Stimulated activated naive CD8-positive, alpha-beta T cell treated with anti-CD3 and anti-CD28 coated beads, Interleukin-15, amount 100 ng/mL, for 72 hours (primary cell): ENCODE results near the gene MTF1.

Experiments used
- ATAC-seq: fragments of 150-1000 bp; cut with Tn5 transposase; 2 replicates; pipeline ENCODE4 v1.10.0; 2021; ENCODE audit warnings: mild to moderate bottlenecking, moderate library complexity
- DNase-seq, 2 donors: peaks; one replicate each; pipeline ENCODE4 v3.0.0; 2021 to 2022
- H3K27ac Mint-ChIP-seq, 2 donors: one replicate each; pipeline ENCODE4 v1.8.0; 2022; ENCODE audit warnings: mild to moderate bottlenecking in 2 of 2, mixed read lengths in 2 of 2, moderate library complexity in 2 of 2
- H3K27me3 Mint-ChIP-seq: one replicate; pipeline ENCODE4 v1.8.0; 2022; ENCODE audit warnings: mixed read lengths
- H3K4me1 Mint-ChIP-seq: one replicate; pipeline ENCODE4 v1.8.0; 2022; ENCODE audit warnings: mild to moderate bottlenecking, mixed read lengths
- H3K4me3 Mint-ChIP-seq, 2 donors: one replicate each; pipeline ENCODE4 v1.8.0; 2022; ENCODE audit warnings: mild to moderate bottlenecking in 2 of 2, mixed read lengths in 2 of 2, moderate library complexity in 1 of 2
- H3K9me3 Mint-ChIP-seq, 2 donors: one replicate each; pipeline ENCODE4 v1.8.0; 2022; ENCODE audit warnings: mixed read lengths in 2 of 2

Gene MTF1

DNA sequence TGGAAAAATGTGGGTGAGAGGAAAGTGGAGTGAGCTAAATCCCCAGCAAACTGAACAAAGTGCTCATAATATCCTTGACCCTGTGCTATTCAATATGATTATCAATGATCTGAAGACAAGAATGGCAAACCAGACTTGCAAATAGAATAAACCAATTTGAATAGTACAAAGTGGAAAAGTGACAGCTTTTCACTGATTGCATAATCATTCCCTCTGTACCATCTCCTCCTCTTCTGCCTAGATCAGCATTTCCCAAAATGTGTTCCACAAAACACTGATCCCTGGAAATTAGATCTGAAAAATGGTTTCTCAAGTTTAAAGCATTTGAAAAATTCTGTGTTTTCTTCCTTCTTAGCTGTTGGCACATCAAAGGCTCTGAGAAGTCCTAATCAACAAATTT is 8.1 kb downstream of the MTF1 start:
- no peaks in the 10 kb centered on the region for H3K27me3 Mint-ChIP-seq
- no peak overlapping the region for H3K27ac Mint-ChIP-seq
- H3K9me3 Mint-ChIP-seq = no peaks in the 10 kb centered on the region
- no peak overlapping the region for H3K4me3 Mint-ChIP-seq
- DNase-seq = no peak
- no peak for ATAC-seq
- peaks cover 26% of the 10 kb centered on the region for H3K4me1 Mint-ChIP-seq

GRCh38 chr1:37850352-37850955 is 8.9 kb downstream of the MTF1 start:
- no peak overlapping the region for H3K4me3 Mint-ChIP-seq
- H3K4me1 Mint-ChIP-seq = peaks cover 31% of the 10 kb centered on the region
- H3K27ac Mint-ChIP-seq = no peak overlapping the region
- no peak for ATAC-seq
- H3K9me3 Mint-ChIP-seq = no peaks in the 10 kb centered on the region
- no peak for DNase-seq
- no peaks in the 10 kb centered on the region for H3K27me3 Mint-ChIP-seq

- no peaks in the 10 kb centered on the region for H3K9me3 Mint-ChIP-seq
- no peak overlapping the region for H3K4me3 Mint-ChIP-seq
- ATAC-seq (no peak), DNase-seq (no peak)
- peak overlapping the region in 1 of 2 donors; percentile 29 for H3K27ac Mint-ChIP-seq
- H3K4me1 Mint-ChIP-seq = peaks cover 30% of the 10 kb centered on the region
- no peaks in the 10 kb centered on the region for H3K27me3 Mint-ChIP-seq
These were observed 9.9 kb downstream of the MTF1 start for GRCh38 chr1:37849480-37849879.

GRCh38 chr1:37846647-37847339 is 12.6 kb downstream of the MTF1 start:
- Mint-ChIP-seq H3K4me1 (peaks cover 39% of the 10 kb centered on the region), H3K9me3 (no peaks in the 10 kb centered on the region), H3K27me3 (no peaks in the 10 kb centered on the region), H3K27ac (peak overlapping the region; percentile 67 to 82), H3K4me3 (peak overlapping the region; percentile 73 to 74)
- DNase-seq = no peak
- ATAC-seq = no peak

- Mint-ChIP-seq H3K4me3 (no peak overlapping the region), H3K27ac (peak overlapping the region in 1 of 2 donors; percentile 21), H3K27me3 (no peaks in the 10 kb centered on the region), H3K9me3 (no peaks in the 10 kb centered on the region), H3K4me1 (peaks cover 39% of the 10 kb centered on the region)
- ATAC-seq = no peak
- no peak for DNase-seq
These were observed 13.6 kb downstream of the MTF1 start for GRCh38 chr1:37845786-37846185.

GRCh38 chr1:37845049-37845646 is 14.2 kb downstream of the MTF1 start:
- peak overlapping the region in 1 of 2 donors; percentile 31 for H3K27ac Mint-ChIP-seq
- no peaks in the 10 kb centered on the region for H3K9me3 Mint-ChIP-seq
- no peak for ATAC-seq
- H3K4me1 Mint-ChIP-seq = peaks cover 39% of the 10 kb centered on the region
- no peak for DNase-seq
- no peak overlapping the region for H3K4me3 Mint-ChIP-seq
- H3K27me3 Mint-ChIP-seq = no peaks in the 10 kb centered on the region

DNA sequence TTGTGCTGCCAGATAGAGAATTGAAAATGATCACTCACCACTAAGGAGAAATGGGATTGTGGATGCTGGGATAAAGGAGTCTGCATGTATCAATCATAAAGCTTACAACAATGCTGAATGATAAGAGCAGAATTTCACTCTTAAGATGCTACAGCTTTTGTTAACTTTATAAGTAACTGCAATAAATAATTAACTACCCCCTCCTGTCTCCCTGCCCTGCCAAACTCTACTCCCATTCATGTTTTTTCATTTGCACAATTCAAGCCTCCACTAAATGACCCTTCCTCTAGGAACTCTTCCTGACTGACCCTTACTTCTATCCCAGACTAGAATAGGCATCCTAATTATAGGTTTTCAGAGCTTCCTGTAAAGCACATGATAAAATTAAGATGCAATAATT is 14.9 kb downstream of the MTF1 start:
- Mint-ChIP-seq H3K27me3 (no peaks in the 10 kb centered on the region), H3K27ac (peak overlapping the region in 1 of 2 donors; percentile 28), H3K4me1 (peaks cover 39% of the 10 kb centered on the region), H3K9me3 (no peaks in the 10 kb centered on the region), H3K4me3 (no peak overlapping the region)
- no peak for DNase-seq
- ATAC-seq = no peak

GRCh38 chr1:37841652-37842051 is 17.7 kb downstream of the MTF1 start:
- H3K27me3 Mint-ChIP-seq = no peaks in the 10 kb centered on the region

GRCh38 chr1:37840711-37841110 is 18.7 kb downstream of the MTF1 start:
- ATAC-seq (no peak), DNase-seq (no peak)
- H3K4me3 Mint-ChIP-seq = no peak overlapping the region
- H3K9me3 Mint-ChIP-seq = no peaks in the 10 kb centered on the region
- peaks cover 25% of the 10 kb centered on the region for H3K4me1 Mint-ChIP-seq
- no peaks in the 10 kb centered on the region for H3K27me3 Mint-ChIP-seq
- H3K27ac Mint-ChIP-seq = no peak overlapping the region

More at GRCh38 chr1:37841652-37842051, 17.7 kb downstream of the MTF1 start:
- Mint-ChIP-seq H3K27ac (no peak overlapping the region), H3K4me3 (no peak overlapping the region), H3K4me1 (peaks cover 31% of the 10 kb centered on the region), H3K9me3 (no peaks in the 10 kb centered on the region)
- DNase-seq = no peak
- no peak for ATAC-seq

GRCh38 chr1:37839676-37840075 is 19.7 kb downstream of the MTF1 start:
- peaks cover 15% of the 10 kb centered on the region for H3K4me1 Mint-ChIP-seq
- H3K27ac Mint-ChIP-seq = no peak overlapping the region
- no peaks in the 10 kb centered on the region for H3K27me3 Mint-ChIP-seq
- ATAC-seq = no peak
- H3K9me3 Mint-ChIP-seq = no peaks in the 10 kb centered on the region
- no peak overlapping the region for H3K4me3 Mint-ChIP-seq
- DNase-seq = no peak

- Mint-ChIP-seq H3K9me3 (no peaks in the 10 kb centered on the region), H3K4me1 (no peaks in the 10 kb centered on the region), H3K27me3 (no peaks in the 10 kb centered on the region), H3K4me3 (no peak overlapping the region), H3K27ac (no peak overlapping the region)
- no peak for DNase-seq
- no peak for ATAC-seq
These were observed 22.6 kb downstream of the MTF1 start for GRCh38 chr1:37836788-37837187.

DNA sequence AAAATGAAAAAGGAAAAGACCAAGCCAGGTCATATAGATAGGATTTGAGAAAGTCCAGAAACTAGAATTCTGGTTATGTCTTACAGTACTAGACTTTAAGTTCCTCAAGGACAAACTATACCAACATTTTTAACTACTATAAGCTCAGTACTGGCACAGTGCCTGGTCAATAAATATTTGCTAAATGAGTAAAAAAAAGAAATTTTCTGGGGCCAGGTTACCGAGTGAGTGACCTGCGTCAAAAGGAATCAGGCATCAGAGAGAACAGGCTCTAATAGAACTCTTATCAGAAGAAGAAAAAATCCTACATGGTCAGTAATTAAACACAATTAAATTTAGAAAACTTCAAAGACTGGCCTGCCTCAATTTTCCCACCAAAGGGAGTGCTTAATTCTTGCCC is 27.6 kb downstream of the MTF1 start:
- Mint-ChIP-seq H3K4me3 (no peak overlapping the region), H3K27ac (no peak overlapping the region), H3K27me3 (no peaks in the 10 kb centered on the region), H3K4me1 (no peaks in the 10 kb centered on the region), H3K9me3 (no peaks in the 10 kb centered on the region)
- ATAC-seq (no peak), DNase-seq (no peak)

DNA sequence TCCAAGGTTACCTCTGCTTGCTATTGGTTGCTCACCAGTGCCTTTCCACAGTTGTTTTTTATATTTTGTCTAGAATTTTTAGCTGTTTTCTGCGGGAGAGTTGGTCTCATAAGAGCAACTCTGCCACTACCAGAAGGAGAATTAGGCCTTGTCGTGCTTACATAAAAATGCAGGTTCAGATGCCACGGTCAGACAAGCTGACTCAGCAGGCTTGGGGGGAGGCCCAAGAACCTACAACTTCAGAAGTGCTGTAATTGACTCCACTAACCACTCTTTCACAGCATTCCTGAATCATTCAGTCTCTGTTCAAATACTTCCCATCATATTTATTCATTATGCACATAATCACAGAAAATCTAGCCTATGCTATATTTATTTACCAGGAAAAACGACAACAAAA is 28.3 kb downstream of the MTF1 start:
- Mint-ChIP-seq H3K4me1 (peaks cover 2% of the 10 kb centered on the region), H3K27ac (no peak overlapping the region), H3K4me3 (no peak overlapping the region), H3K27me3 (no peaks in the 10 kb centered on the region), H3K9me3 (no peaks in the 10 kb centered on the region)
- DNase-seq = no peak
- ATAC-seq = no peak

- Mint-ChIP-seq H3K9me3 (no peaks in the 10 kb centered on the region), H3K4me1 (peaks cover 17% of the 10 kb centered on the region), H3K27me3 (no peaks in the 10 kb centered on the region), H3K27ac (peak overlapping the region in 1 of 2 donors; percentile 54), H3K4me3 (no peak overlapping the region)
- DNase-seq (no peak), ATAC-seq (no peak)
These were observed 30.9 kb downstream of the MTF1 start for GRCh38 chr1:37828410-37829074.

DNA sequence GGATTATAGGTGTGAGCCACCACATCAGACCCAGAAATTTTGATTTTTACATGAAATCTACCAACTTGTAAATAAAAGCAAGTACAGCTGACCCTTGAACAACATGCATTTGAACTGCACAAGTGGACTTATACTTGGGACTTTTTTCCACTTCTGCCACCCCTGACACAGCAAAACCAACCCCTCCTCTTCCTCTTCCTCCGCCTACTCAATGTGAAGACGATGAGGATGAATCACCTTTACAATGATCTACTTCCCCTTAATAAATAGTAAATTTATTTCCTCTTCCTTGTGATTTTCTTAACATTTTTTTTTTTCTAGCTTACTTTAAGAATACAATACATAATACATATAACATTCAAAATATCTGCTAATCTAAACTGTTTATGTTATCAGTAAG is 33.9 kb downstream of the MTF1 start:
- Mint-ChIP-seq H3K27ac (peak overlapping the region; percentile 13 to 67), H3K9me3 (no peaks in the 10 kb centered on the region), H3K27me3 (no peaks in the 10 kb centered on the region), H3K4me1 (peaks cover 17% of the 10 kb centered on the region), H3K4me3 (no peak overlapping the region)
- ATAC-seq (no peak), DNase-seq (no peak)

DNA sequence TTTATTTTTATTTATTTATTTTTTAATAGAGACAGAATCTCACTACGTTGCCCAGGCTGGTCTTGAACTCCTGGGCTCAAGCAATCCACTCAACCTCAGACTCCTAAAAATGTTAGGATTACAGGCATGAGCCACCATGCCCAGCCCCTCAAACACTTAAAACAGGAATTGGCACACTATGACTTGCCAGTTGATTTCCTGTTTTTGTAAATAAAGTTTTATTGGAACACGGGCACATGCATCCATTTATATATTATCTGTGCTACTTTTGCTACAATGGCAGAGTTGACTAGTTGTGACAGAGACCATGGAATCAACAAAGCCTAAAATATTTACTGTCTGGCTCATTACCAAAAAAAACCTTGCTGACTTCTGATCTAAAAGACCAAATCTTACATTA is 35.4 kb downstream of the MTF1 start:
- Mint-ChIP-seq H3K4me1 (peaks cover 17% of the 10 kb centered on the region), H3K9me3 (no peaks in the 10 kb centered on the region), H3K27me3 (no peaks in the 10 kb centered on the region), H3K4me3 (no peak overlapping the region), H3K27ac (no peak overlapping the region)
- DNase-seq = no peak
- ATAC-seq = no peak
